ENCODE data around the gene CSF3. TPM values are rescaled to one million over a fixed set of nuclear protein-coding genes. Genes with fewer than 3 reads are reported as not detected.

Gene CSF3, protein sequence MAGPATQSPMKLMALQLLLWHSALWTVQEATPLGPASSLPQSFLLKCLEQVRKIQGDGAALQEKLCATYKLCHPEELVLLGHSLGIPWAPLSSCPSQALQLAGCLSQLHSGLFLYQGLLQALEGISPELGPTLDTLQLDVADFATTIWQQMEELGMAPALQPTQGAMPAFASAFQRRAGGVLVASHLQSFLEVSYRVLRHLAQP
- under 1 TPM in 5 of 9 donors, not detected in 4; 0.06 to 0.74 (median 0.41) TPM for total RNA-seq
- polyA plus RNA-seq = 1 to 10 TPM in 1 of 3 donors, under 1 TPM in 2; 0.24 to 6.1 (median 0.80) TPM
- long read RNA-seq, donor 1 = 0 reads
- long read RNA-seq, donor 2 = 0 reads
- long read RNA-seq, donor 3 = 0 reads
- long read RNA-seq, donor 4 = 0 reads
- long read RNA-seq, donor 5 = 0 reads
- long read RNA-seq, donor 6 = 0 reads
- long read RNA-seq, donor 7 = 0 reads
- long read RNA-seq, donor 8, partial matches to known transcripts = 5 of 19 reads
- long read RNA-seq, donor 8, other reads (novel, unspliced or antisense) = 14 of 19 reads
- long read RNA-seq, donor 9 = 0 reads
- long read RNA-seq, donor 10 = 0 reads

DNA sequence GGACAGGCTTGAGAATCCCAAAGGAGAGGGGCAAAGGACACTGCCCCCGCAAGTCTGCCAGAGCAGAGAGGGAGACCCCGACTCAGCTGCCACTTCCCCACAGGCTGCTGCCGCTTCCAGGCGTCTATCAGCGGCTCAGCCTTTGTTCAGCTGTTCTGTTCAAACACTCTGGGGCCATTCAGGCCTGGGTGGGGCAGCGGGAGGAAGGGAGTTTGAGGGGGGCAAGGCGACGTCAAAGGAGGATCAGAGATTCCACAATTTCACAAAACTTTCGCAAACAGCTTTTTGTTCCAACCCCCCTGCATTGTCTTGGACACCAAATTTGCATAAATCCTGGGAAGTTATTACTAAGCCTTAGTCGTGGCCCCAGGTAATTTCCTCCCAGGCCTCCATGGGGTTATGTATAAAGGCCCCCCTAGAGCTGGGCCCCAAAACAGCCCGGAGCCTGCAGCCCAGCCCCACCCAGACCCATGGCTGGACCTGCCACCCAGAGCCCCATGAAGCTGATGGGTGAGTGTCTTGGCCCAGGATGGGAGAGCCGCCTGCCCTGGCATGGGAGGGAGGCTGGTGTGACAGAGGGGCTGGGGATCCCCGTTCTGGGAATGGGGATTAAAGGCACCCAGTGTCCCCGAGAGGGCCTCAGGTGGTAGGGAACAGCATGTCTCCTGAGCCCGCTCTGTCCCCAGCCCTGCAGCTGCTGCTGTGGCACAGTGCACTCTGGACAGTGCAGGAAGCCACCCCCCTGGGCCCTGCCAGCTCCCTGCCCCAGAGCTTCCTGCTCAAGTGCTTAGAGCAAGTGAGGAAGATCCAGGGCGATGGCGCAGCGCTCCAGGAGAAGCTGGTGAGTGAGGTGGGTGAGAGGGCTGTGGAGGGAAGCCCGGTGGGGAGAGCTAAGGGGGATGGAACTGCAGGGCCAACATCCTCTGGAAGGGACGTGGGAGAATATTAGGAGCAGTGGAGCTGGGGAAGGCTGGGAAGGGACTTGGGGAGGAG lies at the start of gene CSF3:
Gene CSF3 (plus strand): TSS at position 436 of the 993 bp plus-strand sequence. CDS start 35 bp downstream, at position 471.
- Histone ChIP-seq H3K27ac (peak within 1 kb of the TSS in 3 of 5 donors; percentile 80 to 87 (median 85)), H3K27me3 (no peaks in the 10 kb centered on the region), H3K4me1 (replicated peaks in 1 of 2) (peaks cover 24 to 39% of the 10 kb centered on the region in 2 donors), H3K9me3 (replicated peaks in 1 of 3) (no peaks in the 10 kb centered on the region), H3K4me3 (no peak within 1 kb of the TSS), H3K36me3 (replicated peaks in 1 of 2) (no peaks in the 10 kb centered on the region)
- DNase-seq = peak in 1 of 7 donors; percentile 22
- 58 to 69% (median 64%) methylated on average over 12 to 20 of the region's 20 CpGs for WGBS, 4 donors
- no peak for TF ChIP-seq POLR2A (IDR thresholded peaks at IDR 0.05)
- TF ChIP-seq, protein P1, sequence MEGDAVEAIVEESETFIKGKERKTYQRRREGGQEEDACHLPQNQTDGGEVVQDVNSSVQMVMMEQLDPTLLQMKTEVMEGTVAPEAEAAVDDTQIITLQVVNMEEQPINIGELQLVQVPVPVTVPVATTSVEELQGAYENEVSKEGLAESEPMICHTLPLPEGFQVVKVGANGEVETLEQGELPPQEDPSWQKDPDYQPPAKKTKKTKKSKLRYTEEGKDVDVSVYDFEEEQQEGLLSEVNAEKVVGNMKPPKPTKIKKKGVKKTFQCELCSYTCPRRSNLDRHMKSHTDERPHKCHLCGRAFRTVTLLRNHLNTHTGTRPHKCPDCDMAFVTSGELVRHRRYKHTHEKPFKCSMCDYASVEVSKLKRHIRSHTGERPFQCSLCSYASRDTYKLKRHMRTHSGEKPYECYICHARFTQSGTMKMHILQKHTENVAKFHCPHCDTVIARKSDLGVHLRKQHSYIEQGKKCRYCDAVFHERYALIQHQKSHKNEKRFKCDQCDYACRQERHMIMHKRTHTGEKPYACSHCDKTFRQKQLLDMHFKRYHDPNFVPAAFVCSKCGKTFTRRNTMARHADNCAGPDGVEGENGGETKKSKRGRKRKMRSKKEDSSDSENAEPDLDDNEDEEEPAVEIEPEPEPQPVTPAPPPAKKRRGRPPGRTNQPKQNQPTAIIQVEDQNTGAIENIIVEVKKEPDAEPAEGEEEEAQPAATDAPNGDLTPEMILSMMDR (IDR thresholded peaks at IDR 0.05) = no peak
- intact Hi-C loops (cut with DNase I) = loop anchor here in 1 of 2 donors (5.0 to 10.0 kb wide), 2 partner anchors 60 to 77 kb away; no protein-coding TSS in a partner anchor

DNA sequence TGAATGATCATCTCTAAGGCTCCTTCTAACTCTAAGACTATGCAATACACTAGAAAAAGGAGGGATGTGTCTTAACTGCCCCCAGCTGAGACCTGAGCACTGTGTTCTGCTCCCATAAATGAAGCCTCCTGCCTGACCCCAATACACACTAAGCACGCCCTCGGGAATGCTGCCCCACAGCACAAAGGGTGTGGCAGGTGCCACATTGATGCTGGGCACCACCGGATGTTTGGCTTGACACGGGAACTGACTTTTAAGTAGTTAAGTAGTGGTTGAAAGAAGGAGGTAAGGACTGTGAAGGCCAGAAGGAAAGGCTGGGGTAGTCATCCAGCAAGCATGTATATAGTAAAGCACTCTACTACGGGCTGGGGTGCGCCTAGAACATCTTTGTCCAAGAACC lies 48.5 kb upstream of the CSF3 start:
- no peaks in the 10 kb centered on the region for H3K27me3 ChIP-seq
- H3K4me1 ChIP-seq (replicated peaks in 1 of 2) = no peaks in the 10 kb centered on the region
- H3K9me3 ChIP-seq (replicated peaks in 1 of 3) = no peaks in the 10 kb centered on the region
- intact Hi-C loops (cut with DNase I) = no loop called here
- TF ChIP-seq, protein P1 (IDR thresholded peaks at IDR 0.05) = no peak
- no peak for TF ChIP-seq POLR2A (IDR thresholded peaks at IDR 0.05)
- H3K27ac ChIP-seq = peak overlapping the region in 2 of 5 donors; percentile 54 to 64
- H3K4me3 ChIP-seq = no peak overlapping the region
- DNase-seq = no peak
- WGBS, 4 donors = 81 to 86% (median 83%) methylated on average over 6 of the region's 6 CpGs
- no peaks in the 10 kb centered on the region for H3K36me3 ChIP-seq (replicated peaks in 1 of 2)

DNA sequence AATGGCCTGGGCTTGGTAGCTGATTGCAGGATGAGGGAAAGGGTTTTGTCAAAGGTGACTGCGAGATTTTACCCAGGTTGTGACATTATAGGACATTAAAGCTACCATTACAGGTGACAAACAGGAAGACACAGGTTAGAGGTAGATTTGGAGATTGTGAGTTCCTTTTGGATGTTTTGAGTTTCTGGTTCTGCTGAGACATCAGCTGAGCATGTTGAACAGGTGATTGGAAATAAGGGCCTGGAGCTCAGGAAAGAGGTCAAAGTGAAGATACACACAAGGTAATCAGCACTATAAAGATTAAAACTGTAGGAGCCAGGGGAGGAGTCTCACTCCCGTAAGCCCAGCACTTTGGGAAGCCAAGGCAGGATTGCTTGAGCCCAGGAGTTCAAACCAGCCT lies 46.5 kb upstream of the CSF3 start:
- no peak for DNase-seq
- intact Hi-C loops (cut with DNase I) = no loop called here
- Histone ChIP-seq H3K36me3 (replicated peaks in 1 of 2) (no peaks in the 10 kb centered on the region), H3K4me1 (replicated peaks in 1 of 2) (no peaks in the 10 kb centered on the region), H3K4me3 (no peak overlapping the region), H3K9me3 (replicated peaks in 1 of 3) (no peaks in the 10 kb centered on the region), H3K27me3 (no peaks in the 10 kb centered on the region), H3K27ac (peak overlapping the region in 2 of 5 donors; percentile 21 to 34)
- 77 to 82% (median 79%) methylated on average over 2 of the region's 2 CpGs for WGBS, 4 donors
- no peak for TF ChIP-seq POLR2A (IDR thresholded peaks at IDR 0.05)
- TF ChIP-seq, protein P1 (IDR thresholded peaks at IDR 0.05) = no peak

All from adrenal gland (tissue), 19 donors.